Raji (cell line): ENCODE results near the gene SMIM41.

ENCODE experiments used
- POLR2A ChIP-seq: IDR thresholded peaks from 2 replicates; pipeline ENCODE4 v1.6.1; 2011; ENCODE audit warnings: low read depth, low read length, control low read depth; ENCODE audit not compliant: insufficient read depth

SMIM41 gene

GRCh38 chr12:52151153-52151836, 71.8 kb downstream of the SMIM41 start:
- no peak for TF ChIP-seq POLR2A

GRCh38 chr12:52151837-52152783, 72.6 kb downstream of the SMIM41 start:
- no peak for TF ChIP-seq POLR2A

GRCh38 chr12:52152905-52153317, 73.4 kb downstream of the SMIM41 start:
- no peak for TF ChIP-seq POLR2A

GRCh38 chr12:52155048-52155868, 75.8 kb downstream of the SMIM41 start:
- TF ChIP-seq POLR2A = no peak

- TF ChIP-seq POLR2A = no peak
Observed at GRCh38 chr12:52156311-52156710, 76.8 kb downstream of the SMIM41 start.

- no peak for TF ChIP-seq POLR2A
Observed at GRCh38 chr12:52156757-52157565, 77.5 kb downstream of the SMIM41 start.

GRCh38 chr12:52157566-52158150, 78.2 kb downstream of the SMIM41 start:
- no peak for TF ChIP-seq POLR2A
